GM12801 (cell line): ENCODE data around the gene TLR10.

Source experiments
- CTCF ChIP-seq: IDR thresholded peaks from one replicate; pipeline ENCODE4 v1.5.1; 2011; ENCODE audit warnings: control low read depth; ENCODE audit not compliant: insufficient read length; ENCODE audit errors: extremely low read depth

Gene TLR10

GRCh38 chr4:38768968-38769394 is 13.8 kb downstream of the TLR10 start:
- no peak for TF ChIP-seq CTCF

- no peak for TF ChIP-seq CTCF
Observed at GRCh38 chr4:38765382-38765781, 17.4 kb downstream of the TLR10 start.

GRCh38 chr4:38764277-38764676 is 18.5 kb downstream of the TLR10 start:
- TF ChIP-seq CTCF, result no peak

GRCh38 chr4:38762560-38762959 is 20.2 kb downstream of the TLR10 start:
- no peak for TF ChIP-seq CTCF

GRCh38 chr4:38759790-38760122 is 23.0 kb downstream of the TLR10 start:
- TF ChIP-seq CTCF, result no peak

GRCh38 chr4:38759113-38759789 is 23.5 kb downstream of the TLR10 start:
- TF ChIP-seq CTCF, result no peak

- no peak for TF ChIP-seq CTCF
Observed at GRCh38 chr4:38757945-38758600, 24.7 kb downstream of the TLR10 start.
